Kidney (tissue), 14 donors: Measurements from ENCODE around the gene MTERF1. TPM values are rescaled to one million over a fixed set of nuclear protein-coding genes. Genes with fewer than 3 reads are reported as not detected.

ENCODE experiments used
- DNase-seq, 5 donors: peaks; one replicate each; pipeline ENCODE4 v3.0.0-alpha.2; 2013 to 2020
- FAIRE-seq: peaks from 2 replicates; lab custom pipeline; 2012; peaks lifted over from hg19 to GRCh38; lab: Jason Lieb, UNC
- H3K27ac ChIP-seq, 2 donors: one replicate each; pipeline ENCODE4 v1.7.0; 2013; ENCODE audit warnings: low read depth in 2 of 2, low read length in 2 of 2, inconsistent platforms in 1 of 2
- H3K27me3 ChIP-seq: one replicate; pipeline ENCODE4 v1.7.1; 2013; ENCODE audit warnings: low read length, inconsistent platforms; ENCODE audit not compliant: control insufficient read depth, insufficient read depth
- H3K36me3 ChIP-seq, 3 donors: one replicate each; pipeline versions ENCODE4 v1.7.0 to v1.7.1; 2013; ENCODE audit warnings: low read length in 3 of 3, control low read depth in 1 of 3, inconsistent platforms in 1 of 3; ENCODE audit not compliant: insufficient read depth in 3 of 3, control insufficient read depth in 2 of 3
- H3K4me1 ChIP-seq, 3 donors: one replicate each; pipeline versions ENCODE4 v1.7.0 to v1.7.1; 2013; ENCODE audit warnings: low read length in 3 of 3, inconsistent platforms in 1 of 3, low read depth in 1 of 3; ENCODE audit not compliant: control insufficient read depth in 2 of 3, insufficient read depth in 2 of 3
- H3K4me3 ChIP-seq, 3 donors: one replicate each; pipeline versions ENCODE4 v1.7.0 to v1.8.1; 2013; ENCODE audit warnings: low read length in 3 of 3, control low read depth in 1 of 3, inconsistent platforms in 1 of 3
- H3K9ac ChIP-seq, 3 donors: one replicate each; pipeline versions ENCODE4 v1.7.0 to v1.7.1; 2013; ENCODE audit warnings: low read length in 3 of 3, control low read depth in 1 of 3, inconsistent platforms in 1 of 3
- H3K9me3 ChIP-seq, 3 donors: one replicate each; pipeline versions ENCODE4 v1.7.0 to v1.7.1; 2013; ENCODE audit warnings: low read length in 3 of 3, control low read depth in 1 of 3, inconsistent platforms in 1 of 3; ENCODE audit not compliant: control insufficient read depth in 2 of 3, insufficient read depth in 1 of 3
- CTCF ChIP-seq: IDR thresholded peaks from 3 replicates; pipeline ENCODE4 v1.5.1; 2012; ENCODE audit warnings: mild to moderate bottlenecking, moderate library complexity, borderline replicate concordance; ENCODE audit not compliant: insufficient read depth; ENCODE audit errors: extremely low read depth
- intact Hi-C: fragments of 100-400 bp; cut with DNase I; formaldehyde crosslinking; loops from one replicate; pipeline ENCODE4 v1.11.1; 2022
- polyA plus RNA-seq: library from polyadenylated mRNA; stranded (reverse); fragments of 350-450 nt; fragmentation: Illumina TruSeq; extraction: RNeasy Lipid Tissue Mini Kit (QIAGEN cat#74804); gene quantifications from one replicate; pipeline ENCODE4 v1.2.3, GENCODE V29; 2014; ENCODE audit warnings: low read depth, low replicate concordance; ENCODE audit not compliant: insufficient read depth
- total RNA-seq: library from RNA; stranded (reverse); fragmentation: NEBNext Ultra II Directional; extraction: Animal tissue kit (Norgen Biotek cat#: 25700); gene quantifications from one replicate; pipeline ENCODE4 v1.2.1, GENCODE V29; 2021
- donor health status: control.
- donor health status: control.
- donor health status: control.
- donor health status: control.
- donor health status: control.
- donor health status: DM: yes; HTN: yes; CAD: no.
- donor health status: Normal renal cell carcinoma (clear cell type).

Gene MTERF1
- total and polyA plus RNA-seq, 2 donors from 2014 or later: 10.1 to 14.6 TPM

- no peak overlapping the region for H3K4me3 ChIP-seq
- H3K4me1 ChIP-seq: no peaks in the 10 kb centered on the region
- H3K9me3 ChIP-seq: no peaks in the 10 kb centered on the region
- H3K27me3 ChIP-seq: no peaks in the 10 kb centered on the region
- no peaks in the 10 kb centered on the region for H3K36me3 ChIP-seq
- TF ChIP-seq CTCF: no peak
- no peak overlapping the region for H3K9ac ChIP-seq
- FAIRE-seq (no peak), DNase-seq (no peak)
- no peak overlapping the region for H3K27ac ChIP-seq
- intact Hi-C loops: no loop called here
Observed at GRCh38 chr7:91832493-91833045, 47.9 kb downstream of the MTERF1 start.

- FAIRE-seq: no peak
- intact Hi-C loops: no loop called here
Observed at GRCh38 chr7:91827169-91827568, 53.3 kb downstream of the MTERF1 start.

GRCh38 chr7:91826377-91826776, 54.1 kb downstream of the MTERF1 start:
- H3K9ac ChIP-seq: no peak overlapping the region
- no peak overlapping the region for H3K4me3 ChIP-seq
- no peak overlapping the region for H3K27ac ChIP-seq
- FAIRE-seq (no peak), DNase-seq (peak in 1 of 5 donors; percentile 9)
- intact Hi-C loops: no loop called here
- no peaks in the 10 kb centered on the region for H3K27me3 ChIP-seq
- no peaks in the 10 kb centered on the region for H3K36me3 ChIP-seq
- H3K4me1 ChIP-seq: no peaks in the 10 kb centered on the region
- no peaks in the 10 kb centered on the region for H3K9me3 ChIP-seq
- TF ChIP-seq CTCF: no peak

More at GRCh38 chr7:91827169-91827568, 53.3 kb downstream of the MTERF1 start:
- no peaks in the 10 kb centered on the region for H3K9me3 ChIP-seq
- DNase-seq: no peak
- no peaks in the 10 kb centered on the region for H3K4me1 ChIP-seq
- H3K27me3 ChIP-seq: no peaks in the 10 kb centered on the region
- no peak for TF ChIP-seq CTCF
- no peak overlapping the region for H3K4me3 ChIP-seq
- H3K9ac ChIP-seq: no peak overlapping the region
- no peaks in the 10 kb centered on the region for H3K36me3 ChIP-seq
- no peak overlapping the region for H3K27ac ChIP-seq

- no peak overlapping the region for H3K27ac ChIP-seq
- DNase-seq (no peak), FAIRE-seq (no peak)
- H3K4me3 ChIP-seq: no peak overlapping the region
- no peaks in the 10 kb centered on the region for H3K36me3 ChIP-seq
- H3K4me1 ChIP-seq: no peaks in the 10 kb centered on the region
- TF ChIP-seq CTCF: no peak
- no peaks in the 10 kb centered on the region for H3K27me3 ChIP-seq
- no peak overlapping the region for H3K9ac ChIP-seq
- no peaks in the 10 kb centered on the region for H3K9me3 ChIP-seq
- intact Hi-C loops: no loop called here
Observed at GRCh38 chr7:91824201-91824600, 56.3 kb downstream of the MTERF1 start.
